Panc1 (cell line): Measurements from ENCODE around the gene PDE11A. TPM values are rescaled to one million over a fixed set of nuclear protein-coding genes. Genes with fewer than 3 reads are reported as not detected.

Experiments used
- ATAC-seq: fragments of 200-7000 bp; cut with Tn5 transposase; 2 replicates; pipeline ENCODE4 v1.9.1; 2020; ENCODE audit warnings: mild to moderate bottlenecking, moderate library complexity
- BruUV-seq: library from RNA; stranded (reverse); fragments of 400-500 nt; replicated peaks from 2 replicates; lab custom pipeline; 2021; lab: Mats Ljungman, UMichigan
- CTCF ChIA-PET: fragments of 300-600 bp; sonication (Branson Sonifier 250); formaldehyde crosslinking; loops from one replicate; lab custom pipeline; 2022; ENCODE audit warnings: antibody characterized with exemption; lab: Charles Lee
- POLR2A ChIA-PET: fragments of 300-600 bp; sonication (Branson Sonifier 250); formaldehyde crosslinking; loops from one replicate; lab custom pipeline; 2022; ENCODE audit warnings: antibody characterized with exemption; lab: Charles Lee
- DNase-seq: peaks from one replicate; pipeline ENCODE4 v3.0.0-alpha.2; 2010; ENCODE audit warnings: low read depth, low spot score
- H3K27ac ChIP-seq: 2 replicates; pipeline ENCODE4 v1.5.1; 2011; ENCODE audit warnings: mild to moderate bottlenecking, low read length, inconsistent platforms
- H3K27me3 ChIP-seq: fragments of 200-500 bp; sonication (Bioruptor generic); 2 replicates; pipeline ENCODE4 v1.6.0; 2014; ENCODE audit warnings: low read length, inconsistent platforms; ENCODE audit not compliant: control insufficient read depth, insufficient read depth
- H3K36me3 ChIP-seq: fragments of 200-500 bp; sonication (Bioruptor generic); 2 replicates; pipeline ENCODE4 v1.5.1; 2014; ENCODE audit warnings: inconsistent platforms, mild to moderate bottlenecking, low read length, moderate library complexity; ENCODE audit not compliant: control insufficient read depth, insufficient read depth
- H3K4me1 ChIP-seq: 2 replicates; pipeline ENCODE4 v1.5.1; 2011; ENCODE audit warnings: inconsistent platforms, mild to moderate bottlenecking, low read length, moderate library complexity; ENCODE audit not compliant: control insufficient read depth, insufficient read depth
- H3K4me3 ChIP-seq, 2 experiments: 2 replicates each; pipeline ENCODE4 v1.5.1; 2011 to 2012; ENCODE audit warnings: low read depth in 2 of 2, low read length in 2 of 2, mild to moderate bottlenecking in 2 of 2, inconsistent platforms in 1 of 2, moderate library complexity in 1 of 2
- H3K9me3 ChIP-seq: fragments of 200-500 bp; sonication (Bioruptor generic); 2 replicates; pipeline ENCODE4 v1.5.1; 2014; ENCODE audit warnings: low read depth, mild to moderate bottlenecking, inconsistent platforms, low read length, moderate library complexity; ENCODE audit not compliant: control insufficient read depth, insufficient read depth
- POLR2AphosphoS5 ChIP-seq: IDR thresholded peaks from 2 replicates; pipeline ENCODE4 v1.6.1; 2012; ENCODE audit warnings: mild to moderate bottlenecking, low read depth, low read length, moderate library complexity
- SIN3A ChIP-seq: IDR thresholded peaks from 2 replicates; pipeline ENCODE4 v1.6.1; 2012; ENCODE audit warnings: low read depth, mild to moderate bottlenecking, low read length, moderate library complexity, borderline replicate concordance; ENCODE audit not compliant: insufficient read depth
- TCF7L2 ChIP-seq: IDR thresholded peaks from 2 replicates; pipeline ENCODE4 v1.6.1; 2011; ENCODE audit warnings: mild to moderate bottlenecking, low read depth, low read length, inconsistent platforms
- in situ Hi-C: cut with HindIII; loops from 2 replicates; pipeline ENCODE4 v1.10.0; 2016; ENCODE audit warnings: low sequenced_read_pairs, low pct_unique_long_range_greater_than_20kb
- intact Hi-C: fragments of 100-400 bp; cut with micrococcal nuclease; formaldehyde crosslinking; loops from one replicate; pipeline ENCODE4 v1.10.0; 2022; ENCODE audit not compliant: unreplicated experiment
- total RNA-seq: library from RNA; stranded (reverse); gene quantifications from one replicate; pipeline ENCODE4 v1.2.1, GENCODE V29; 2021; ENCODE audit not compliant: unreplicated experiment
- TF ChIP-seq, protein P1 (sequence below): fragments of 450-650 bp; IDR thresholded peaks from 2 replicates; pipeline ENCODE4 v1.5.1; 2017; ENCODE audit warnings: mild to moderate bottlenecking
- TF ChIP-seq, protein P2 (sequence below), 2 experiments: IDR thresholded peaks; 2 replicates each; pipeline ENCODE4 v1.6.1; 2011 to 2012; ENCODE audit warnings: low read depth in 2 of 2, control low read depth in 1 of 2, low read length in 1 of 2, mild to moderate bottlenecking in 1 of 2, moderate library complexity in 1 of 2; ENCODE audit not compliant: insufficient read depth in 1 of 2

PDE11A gene
- total RNA-seq, 1 experiment from 2014 or later: not detected

DNA sequence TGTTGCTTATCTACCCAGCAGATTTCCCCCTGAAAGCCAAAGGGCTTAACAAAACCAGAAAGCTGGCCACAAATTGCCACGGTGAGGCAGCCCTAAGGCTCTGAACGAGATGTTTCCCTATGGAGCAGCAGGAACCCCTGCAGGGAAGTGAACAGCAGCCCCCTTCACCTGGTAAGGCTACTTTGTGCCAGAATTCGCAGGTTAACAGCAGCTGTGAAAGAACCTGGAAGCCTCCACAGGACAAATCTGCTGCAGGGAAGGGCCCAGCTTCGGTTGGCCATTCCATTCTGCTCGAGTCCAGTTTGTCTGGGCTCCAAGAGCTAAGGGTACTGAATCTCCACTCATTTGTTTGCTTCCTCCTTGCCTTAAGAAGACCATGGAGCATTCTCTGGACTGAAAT is 175.3 kb downstream of the PDE11A start:
- CTCF ChIA-PET: no interaction called here
- H3K4me3 ChIP-seq: no peak overlapping the region
- no peak overlapping the region for H3K27ac ChIP-seq
- H3K27me3 ChIP-seq: no peaks in the 10 kb centered on the region
- TF ChIP-seq, protein P1, sequence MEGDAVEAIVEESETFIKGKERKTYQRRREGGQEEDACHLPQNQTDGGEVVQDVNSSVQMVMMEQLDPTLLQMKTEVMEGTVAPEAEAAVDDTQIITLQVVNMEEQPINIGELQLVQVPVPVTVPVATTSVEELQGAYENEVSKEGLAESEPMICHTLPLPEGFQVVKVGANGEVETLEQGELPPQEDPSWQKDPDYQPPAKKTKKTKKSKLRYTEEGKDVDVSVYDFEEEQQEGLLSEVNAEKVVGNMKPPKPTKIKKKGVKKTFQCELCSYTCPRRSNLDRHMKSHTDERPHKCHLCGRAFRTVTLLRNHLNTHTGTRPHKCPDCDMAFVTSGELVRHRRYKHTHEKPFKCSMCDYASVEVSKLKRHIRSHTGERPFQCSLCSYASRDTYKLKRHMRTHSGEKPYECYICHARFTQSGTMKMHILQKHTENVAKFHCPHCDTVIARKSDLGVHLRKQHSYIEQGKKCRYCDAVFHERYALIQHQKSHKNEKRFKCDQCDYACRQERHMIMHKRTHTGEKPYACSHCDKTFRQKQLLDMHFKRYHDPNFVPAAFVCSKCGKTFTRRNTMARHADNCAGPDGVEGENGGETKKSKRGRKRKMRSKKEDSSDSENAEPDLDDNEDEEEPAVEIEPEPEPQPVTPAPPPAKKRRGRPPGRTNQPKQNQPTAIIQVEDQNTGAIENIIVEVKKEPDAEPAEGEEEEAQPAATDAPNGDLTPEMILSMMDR: no peak
- TF ChIP-seq POLR2AphosphoS5 (no peak), TCF7L2 (no peak)
- TF ChIP-seq, protein P2, sequence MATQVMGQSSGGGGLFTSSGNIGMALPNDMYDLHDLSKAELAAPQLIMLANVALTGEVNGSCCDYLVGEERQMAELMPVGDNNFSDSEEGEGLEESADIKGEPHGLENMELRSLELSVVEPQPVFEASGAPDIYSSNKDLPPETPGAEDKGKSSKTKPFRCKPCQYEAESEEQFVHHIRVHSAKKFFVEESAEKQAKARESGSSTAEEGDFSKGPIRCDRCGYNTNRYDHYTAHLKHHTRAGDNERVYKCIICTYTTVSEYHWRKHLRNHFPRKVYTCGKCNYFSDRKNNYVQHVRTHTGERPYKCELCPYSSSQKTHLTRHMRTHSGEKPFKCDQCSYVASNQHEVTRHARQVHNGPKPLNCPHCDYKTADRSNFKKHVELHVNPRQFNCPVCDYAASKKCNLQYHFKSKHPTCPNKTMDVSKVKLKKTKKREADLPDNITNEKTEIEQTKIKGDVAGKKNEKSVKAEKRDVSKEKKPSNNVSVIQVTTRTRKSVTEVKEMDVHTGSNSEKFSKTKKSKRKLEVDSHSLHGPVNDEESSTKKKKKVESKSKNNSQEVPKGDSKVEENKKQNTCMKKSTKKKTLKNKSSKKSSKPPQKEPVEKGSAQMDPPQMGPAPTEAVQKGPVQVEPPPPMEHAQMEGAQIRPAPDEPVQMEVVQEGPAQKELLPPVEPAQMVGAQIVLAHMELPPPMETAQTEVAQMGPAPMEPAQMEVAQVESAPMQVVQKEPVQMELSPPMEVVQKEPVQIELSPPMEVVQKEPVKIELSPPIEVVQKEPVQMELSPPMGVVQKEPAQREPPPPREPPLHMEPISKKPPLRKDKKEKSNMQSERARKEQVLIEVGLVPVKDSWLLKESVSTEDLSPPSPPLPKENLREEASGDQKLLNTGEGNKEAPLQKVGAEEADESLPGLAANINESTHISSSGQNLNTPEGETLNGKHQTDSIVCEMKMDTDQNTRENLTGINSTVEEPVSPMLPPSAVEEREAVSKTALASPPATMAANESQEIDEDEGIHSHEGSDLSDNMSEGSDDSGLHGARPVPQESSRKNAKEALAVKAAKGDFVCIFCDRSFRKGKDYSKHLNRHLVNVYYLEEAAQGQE (IDR thresholded peaks at IDR 0.05; ENCODE audit: insufficient read depth in 1 of 2, low read depth in 2 of 2, low read length in 1 of 2): no peak
- no peaks in the 10 kb centered on the region for H3K36me3 ChIP-seq
- no peak for ATAC-seq
- no peaks in the 10 kb centered on the region for H3K9me3 ChIP-seq
- in situ Hi-C loops (no loop called here), intact Hi-C loops (no loop called here)
- H3K4me1 ChIP-seq: no peaks in the 10 kb centered on the region
- POLR2A ChIA-PET: no interaction called here
- no TSS peak for BruUV-seq
- DNase-seq: no peak

DNA sequence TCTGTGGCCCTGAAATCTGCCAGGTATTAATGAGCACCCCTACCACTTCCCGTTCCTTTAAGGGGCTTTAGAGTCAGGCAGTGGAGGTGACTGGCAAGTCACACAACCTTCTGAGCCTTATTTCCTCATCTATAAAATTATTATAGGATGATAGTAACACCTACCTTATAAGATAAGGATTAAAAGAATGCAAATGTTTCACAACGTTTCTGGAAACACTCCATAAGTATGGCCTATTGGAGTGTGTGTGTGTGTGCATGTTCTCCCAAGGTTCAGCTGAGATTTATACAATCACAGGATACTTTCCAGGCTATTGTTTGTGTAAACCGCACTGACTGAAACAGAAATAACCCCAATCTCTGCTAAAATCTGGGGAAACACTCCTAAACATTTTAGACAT is 176.0 kb downstream of the PDE11A start:
- ATAC-seq (no peak), DNase-seq (no peak)
- in situ Hi-C loops: no loop called here
- no peaks in the 10 kb centered on the region for H3K9me3 ChIP-seq
- no peak overlapping the region for H3K27ac ChIP-seq
- no TSS peak for BruUV-seq
- H3K4me1 ChIP-seq: no peaks in the 10 kb centered on the region
- TF ChIP-seq, protein P2 (IDR thresholded peaks at IDR 0.05; ENCODE audit: insufficient read depth in 1 of 2, low read depth in 2 of 2, low read length in 1 of 2): no peak
- no peak for TF ChIP-seq POLR2AphosphoS5
- no peak for TF ChIP-seq TCF7L2
- TF ChIP-seq, protein P1: no peak
- TF ChIP-seq SIN3A: no peak
- ChIA-PET CTCF (no interaction called here), POLR2A (no interaction called here)
- intact Hi-C loops: no loop called here
- H3K27me3 ChIP-seq: no peaks in the 10 kb centered on the region
- no peak overlapping the region for H3K4me3 ChIP-seq
- H3K36me3 ChIP-seq: no peaks in the 10 kb centered on the region
